HepG2 (cell line): ENCODE data around the gene LZTS2. TPM values are rescaled to one million over a fixed set of nuclear protein-coding genes. Genes with fewer than 3 reads are reported as not detected.

ENCODE experiments used
- ASH2L ChIP-seq: fragments of 300-600, 200-600 bp; sonication (generic); IDR thresholded peaks from 2 replicates; pipeline ENCODE4 v1.7.0; 2017; ENCODE audit warnings: low read depth, mild to moderate bottlenecking, moderate library complexity, mixed read lengths, low read length; ENCODE audit not compliant: insufficient read length
- GABPB1 ChIP-seq: IDR thresholded peaks from 2 replicates; pipeline ENCODE4 v1.6.1; 2016; ENCODE audit warnings: mild to moderate bottlenecking, missing genetic modification reagents, moderate library complexity, missing compliant biosample characterization
- MYNN ChIP-seq: sonication (generic); formaldehyde crosslinking; IDR thresholded peaks from 2 replicates; pipeline ENCODE4 v1.4.0; 2020; ENCODE audit warnings: mild to moderate bottlenecking, low read depth, missing genetic modification reagents
- PHF20 ChIP-seq: sonication (generic); formaldehyde crosslinking; IDR thresholded peaks from 2 replicates; pipeline ENCODE4 v1.5.0; 2020; ENCODE audit warnings: mild to moderate bottlenecking, missing genetic modification reagents
- RBM39 ChIP-seq: fragments of 200-400 bp; formaldehyde crosslinking; IDR thresholded peaks from one replicate; pipeline ENCODE4 v1.6.1; 2018; ENCODE audit warnings: antibody characterized with exemption, mild to moderate bottlenecking, low read depth, low read length; ENCODE audit not compliant: poor library complexity, severe bottlenecking
- RFX5 ChIP-seq: IDR thresholded peaks from 2 replicates; pipeline ENCODE4 v1.6.1; 2011; ENCODE audit warnings: low read depth, low read length, improper control_type of control experiment
- RFXAP ChIP-seq: sonication (generic); formaldehyde crosslinking; IDR thresholded peaks from 2 replicates; pipeline ENCODE4 v1.4.0; 2020; ENCODE audit warnings: missing genetic modification reagents, borderline replicate concordance
- SMAD3 ChIP-seq: sonication (generic); formaldehyde crosslinking; IDR thresholded peaks from 2 replicates; pipeline ENCODE4 v1.4.0; 2020; ENCODE audit warnings: missing genetic modification reagents
- SNAPC5 ChIP-seq: sonication (generic); formaldehyde crosslinking; IDR thresholded peaks from 2 replicates; pipeline ENCODE4 v1.8.1; 2023; ENCODE audit warnings: mild to moderate bottlenecking, missing genetic modification reagents, borderline replicate concordance
- SP4 ChIP-seq: sonication (generic); formaldehyde crosslinking; IDR thresholded peaks from 2 replicates; pipeline ENCODE4 v1.8.1; 2023; ENCODE audit warnings: mild to moderate bottlenecking, missing genetic modification reagents
- TMF1 ChIP-seq: sonication (generic); formaldehyde crosslinking; IDR thresholded peaks from 2 replicates; pipeline ENCODE4 v1.8.1; 2022; ENCODE audit warnings: low read depth, missing genetic modification reagents
- ZNF317 ChIP-seq: sonication (generic); formaldehyde crosslinking; IDR thresholded peaks from 2 replicates; pipeline ENCODE4 v1.5.0; 2020; ENCODE audit warnings: mild to moderate bottlenecking, missing genetic modification reagents
- ZNF577 ChIP-seq: sonication (generic); formaldehyde crosslinking; IDR thresholded peaks from 2 replicates; pipeline ENCODE4 v1.4.0; 2020; ENCODE audit warnings: mild to moderate bottlenecking, low read depth, missing genetic modification reagents, borderline replicate concordance
- ZNF75D ChIP-seq: sonication (generic); formaldehyde crosslinking; IDR thresholded peaks from 2 replicates; pipeline ENCODE4 v1.8.1; 2023; ENCODE audit warnings: missing genetic modification reagents, mild to moderate bottlenecking, borderline replicate concordance
- ZNF776 ChIP-seq: sonication (generic); formaldehyde crosslinking; IDR thresholded peaks from 2 replicates; pipeline ENCODE4 v1.4.0; 2020; ENCODE audit warnings: mild to moderate bottlenecking, missing genetic modification reagents
- ZNF891 ChIP-seq: sonication (generic); formaldehyde crosslinking; IDR thresholded peaks from 2 replicates; pipeline ENCODE4 v1.5.0; 2020; ENCODE audit warnings: mild to moderate bottlenecking, missing genetic modification reagents
- ZSCAN21 ChIP-seq: sonication (generic); formaldehyde crosslinking; IDR thresholded peaks from 2 replicates; pipeline ENCODE4 v1.8.0; 2022; ENCODE audit warnings: mild to moderate bottlenecking, missing genetic modification reagents, moderate library complexity, borderline replicate concordance
- ZSCAN31 ChIP-seq: sonication (generic); formaldehyde crosslinking; IDR thresholded peaks from 2 replicates; pipeline ENCODE4 v1.5.0; 2020; ENCODE audit warnings: low read depth, mild to moderate bottlenecking, missing genetic modification reagents
- polyA plus RNA-seq, 8 experiments: library from polyadenylated mRNA; depleted of rRNA in 3 of 8; stranded (reverse) in 7 of 8; unstranded in 1 of 8; fragments of >200 nt; fragmentation: Illumina TruSeq in 4 of 8; extraction: Trizol in 4 of 8; gene quantifications; 2 replicates each; pipeline versions ENCODE4 v1.2.1 to v1.2.3, GENCODE V29; 2011 to 2016; ENCODE audit warnings: low read depth in 4 of 8, missing spikeins in 1 of 8, mixed read lengths in 1 of 8; ENCODE audit not compliant: insufficient read depth in 1 of 8
- total RNA-seq, 5 experiments: library from RNA; depleted of rRNA; stranded (reverse); fragments of >200 nt; fragmentation: Illumina TruSeq; extraction: Trizol; gene quantifications; 2 replicates each; pipeline ENCODE4 v1.2.3, GENCODE V29; 2016; ENCODE audit warnings: low read depth in 1 of 5
- TF ChIP-seq, protein P1 (sequence below): sonication (generic); formaldehyde crosslinking; IDR thresholded peaks from 2 replicates; pipeline ENCODE4 v1.4.0; 2020; ENCODE audit warnings: missing genetic modification reagents, borderline replicate concordance
- TF ChIP-seq, protein P2 (sequence below): sonication (generic); formaldehyde crosslinking; IDR thresholded peaks from 2 replicates; pipeline ENCODE4 v1.4.0; 2020; ENCODE audit warnings: missing genetic modification reagents, borderline replicate concordance

The LZTS2 gene
- total and polyA plus RNA-seq, 2 of the 13 experiments (the other 11 are each of a cell fraction or from before 2014, with no cell fraction given), result 43.6 to 65.6 TPM

DNA sequence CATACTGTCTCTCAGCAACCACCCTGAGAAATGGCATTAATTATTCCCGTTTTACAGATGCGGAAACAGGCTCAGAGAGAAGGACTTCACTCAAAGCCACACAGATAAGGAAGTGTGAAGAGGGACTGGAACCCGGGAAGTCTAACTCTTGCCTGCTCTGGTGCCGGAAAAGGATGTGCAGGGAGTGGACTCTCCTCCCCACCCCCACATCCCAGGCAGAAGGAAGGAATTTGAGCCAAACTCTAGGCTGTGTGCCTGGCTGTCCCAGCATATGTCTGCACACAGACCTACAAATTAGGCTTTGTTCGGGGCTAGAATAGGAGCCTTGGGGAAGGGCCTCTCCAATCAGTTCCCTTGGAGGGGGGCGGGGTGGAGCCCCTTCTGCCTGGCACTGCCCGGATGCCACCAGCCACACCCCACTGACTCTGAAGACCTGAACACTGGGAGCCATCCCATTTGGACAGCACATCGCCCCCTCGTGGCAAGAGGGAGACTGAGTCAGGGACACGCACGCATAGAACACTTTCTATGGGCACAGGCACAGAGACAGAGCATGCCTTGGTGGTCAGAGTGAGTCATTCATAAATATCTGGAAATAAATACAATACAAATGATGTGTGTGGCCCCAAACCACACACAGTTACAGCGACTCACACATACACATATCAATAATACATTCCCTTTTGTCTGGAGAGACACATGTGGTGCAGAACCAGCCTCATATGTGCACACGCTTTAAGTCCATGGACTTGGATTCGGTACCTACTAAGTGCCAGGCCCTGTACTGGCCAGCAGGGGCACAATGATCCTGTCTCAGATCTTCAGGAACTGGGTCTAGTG is 13.1 kb downstream of the LZTS2 start (continued):
- TF ChIP-seq, protein P1, sequence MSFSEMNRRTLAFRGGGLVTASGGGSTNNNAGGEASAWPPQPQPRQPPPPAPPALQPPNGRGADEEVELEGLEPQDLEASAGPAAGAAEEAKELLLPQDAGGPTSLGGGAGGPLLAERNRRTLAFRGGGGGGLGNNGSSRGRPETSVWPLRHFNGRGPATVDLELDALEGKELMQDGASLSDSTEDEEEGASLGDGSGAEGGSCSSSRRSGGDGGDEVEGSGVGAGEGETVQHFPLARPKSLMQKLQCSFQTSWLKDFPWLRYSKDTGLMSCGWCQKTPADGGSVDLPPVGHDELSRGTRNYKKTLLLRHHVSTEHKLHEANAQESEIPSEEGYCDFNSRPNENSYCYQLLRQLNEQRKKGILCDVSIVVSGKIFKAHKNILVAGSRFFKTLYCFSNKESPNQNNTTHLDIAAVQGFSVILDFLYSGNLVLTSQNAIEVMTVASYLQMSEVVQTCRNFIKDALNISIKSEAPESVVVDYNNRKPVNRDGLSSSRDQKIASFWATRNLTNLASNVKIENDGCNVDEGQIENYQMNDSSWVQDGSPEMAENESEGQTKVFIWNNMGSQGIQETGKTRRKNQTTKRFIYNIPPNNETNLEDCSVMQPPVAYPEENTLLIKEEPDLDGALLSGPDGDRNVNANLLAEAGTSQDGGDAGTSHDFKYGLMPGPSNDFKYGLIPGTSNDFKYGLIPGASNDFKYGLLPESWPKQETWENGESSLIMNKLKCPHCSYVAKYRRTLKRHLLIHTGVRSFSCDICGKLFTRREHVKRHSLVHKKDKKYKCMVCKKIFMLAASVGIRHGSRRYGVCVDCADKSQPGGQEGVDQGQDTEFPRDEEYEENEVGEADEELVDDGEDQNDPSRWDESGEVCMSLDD, result no peak
- no peak for TF ChIP-seq ZNF577 (CRISPR knock-in tag)
- 0 out of 2 replicates have a peak, but pooled peaks have one; percentile 21 for TF ChIP-seq ZNF891 (CRISPR knock-in tag)
- no peak for TF ChIP-seq ZNF317 (CRISPR knock-in tag)
- TF ChIP-seq, protein P2, sequence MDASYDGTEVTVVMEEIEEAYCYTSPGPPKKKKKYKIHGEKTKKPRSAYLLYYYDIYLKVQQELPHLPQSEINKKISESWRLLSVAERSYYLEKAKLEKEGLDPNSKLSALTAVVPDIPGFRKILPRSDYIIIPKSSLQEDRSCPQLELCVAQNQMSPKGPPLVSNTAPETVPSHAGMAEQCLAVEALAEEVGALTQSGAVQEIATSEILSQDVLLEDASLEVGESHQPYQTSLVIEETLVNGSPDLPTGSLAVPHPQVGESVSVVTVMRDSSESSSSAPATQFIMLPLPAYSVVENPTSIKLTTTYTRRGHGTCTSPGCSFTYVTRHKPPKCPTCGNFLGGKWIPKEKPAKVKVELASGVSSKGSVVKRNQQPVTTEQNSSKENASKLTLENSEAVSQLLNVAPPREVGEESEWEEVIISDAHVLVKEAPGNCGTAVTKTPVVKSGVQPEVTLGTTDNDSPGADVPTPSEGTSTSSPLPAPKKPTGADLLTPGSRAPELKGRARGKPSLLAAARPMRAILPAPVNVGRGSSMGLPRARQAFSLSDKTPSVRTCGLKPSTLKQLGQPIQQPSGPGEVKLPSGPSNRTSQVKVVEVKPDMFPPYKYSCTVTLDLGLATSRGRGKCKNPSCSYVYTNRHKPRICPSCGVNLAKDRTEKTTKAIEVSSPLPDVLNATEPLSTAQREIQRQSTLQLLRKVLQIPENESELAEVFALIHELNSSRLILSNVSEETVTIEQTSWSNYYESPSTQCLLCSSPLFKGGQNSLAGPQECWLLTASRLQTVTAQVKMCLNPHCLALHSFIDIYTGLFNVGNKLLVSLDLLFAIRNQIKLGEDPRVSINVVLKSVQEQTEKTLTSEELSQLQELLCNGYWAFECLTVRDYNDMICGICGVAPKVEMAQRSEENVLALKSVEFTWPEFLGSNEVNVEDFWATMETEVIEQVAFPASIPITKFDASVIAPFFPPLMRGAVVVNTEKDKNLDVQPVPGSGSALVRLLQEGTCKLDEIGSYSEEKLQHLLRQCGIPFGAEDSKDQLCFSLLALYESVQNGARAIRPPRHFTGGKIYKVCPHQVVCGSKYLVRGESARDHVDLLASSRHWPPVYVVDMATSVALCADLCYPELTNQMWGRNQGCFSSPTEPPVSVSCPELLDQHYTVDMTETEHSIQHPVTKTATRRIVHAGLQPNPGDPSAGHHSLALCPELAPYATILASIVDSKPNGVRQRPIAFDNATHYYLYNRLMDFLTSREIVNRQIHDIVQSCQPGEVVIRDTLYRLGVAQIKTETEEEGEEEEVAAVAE (CRISPR knock-in tag), result no peak
- peak; percentile 41; the same call in 1 of the 2 replicates for TF ChIP-seq ZNF75D (CRISPR knock-in tag)
- no peak for TF ChIP-seq ZNF776 (CRISPR knock-in tag)
- TF ChIP-seq GABPB1 (CRISPR knock-in tag), result no peak
- TF ChIP-seq SMAD3 (CRISPR knock-in tag), result 0 out of 2 replicates have a peak, but pooled peaks have one; percentile 19
- no peak for TF ChIP-seq TMF1 (CRISPR knock-in tag)
- TF ChIP-seq ZSCAN21 (CRISPR knock-in tag), result no peak
- no peak for TF ChIP-seq ASH2L
- no peak for TF ChIP-seq RFXAP (CRISPR knock-in tag)
- no peak for TF ChIP-seq RBM39
- TF ChIP-seq SNAPC5, result no peak
- TF ChIP-seq PHF20 (CRISPR knock-in tag), result no peak
- no peak for TF ChIP-seq RFX5
- TF ChIP-seq ZSCAN31 (CRISPR knock-in tag), result peak; percentile 10; the same call in 1 of the 2 replicates
- no peak for TF ChIP-seq MYNN (CRISPR knock-in tag)
- peak; percentile 38; the same call in 1 of the 2 replicates for TF ChIP-seq SP4 (CRISPR knock-in tag)
